Erythroblast (primary cell): ENCODE measurements around the gene AMER1.
A peak's percentile ranks its signal among the peaks of the same experiment; 100 is the strongest.

Experiments used
- GATA1 ChIP-seq: IDR thresholded peaks from 2 replicates; pipeline ENCODE4 v1.6.1; 2011; ENCODE audit warnings: low read depth, mild to moderate bottlenecking, control low read depth, low read length, moderate library complexity
- POLR2A ChIP-seq: IDR thresholded peaks from 2 replicates; pipeline ENCODE4 v1.6.1; 2011; ENCODE audit warnings: mild to moderate bottlenecking, low read length

DNA sequence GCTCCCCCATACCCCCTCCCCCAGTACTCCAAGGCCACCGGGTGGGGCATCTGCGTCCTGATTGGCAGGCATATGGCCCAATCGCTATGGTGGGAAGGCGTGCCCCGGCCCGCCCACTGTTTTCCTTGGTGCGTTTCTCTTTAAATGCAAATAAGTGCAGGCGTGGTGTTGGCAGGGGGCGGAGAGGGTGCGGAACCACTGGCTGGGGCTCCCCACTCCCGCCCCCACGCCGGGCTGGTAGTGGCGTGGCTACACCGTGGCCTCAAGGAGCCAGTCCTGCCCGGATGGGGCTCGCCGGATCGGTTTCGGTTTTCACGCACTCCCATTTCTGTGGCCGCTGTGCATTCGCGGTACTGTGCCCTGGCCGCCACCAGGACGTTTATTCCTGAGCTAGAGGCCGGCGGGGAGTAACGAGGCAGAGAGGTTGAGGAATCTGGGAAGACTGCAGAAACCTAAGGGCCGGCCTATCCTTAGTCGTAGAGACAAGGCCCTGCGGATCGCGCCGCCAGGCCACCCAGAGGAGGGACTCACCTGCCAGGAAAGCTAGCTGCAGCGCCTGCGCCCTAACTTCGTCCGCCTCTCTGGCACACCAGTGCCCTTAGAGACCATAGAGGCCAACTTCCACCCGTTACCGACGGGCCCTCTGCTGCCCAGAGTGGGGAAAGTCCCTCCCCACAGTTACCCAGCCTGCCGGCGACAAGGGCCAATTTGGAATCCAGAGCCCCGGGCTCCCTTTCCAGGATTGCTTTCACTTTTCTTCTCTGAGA is 410 bp upstream of the AMER1 start:
- TF ChIP-seq POLR2A: peak; percentile 71
- TF ChIP-seq GATA1: no peak
